NCI-H2107 (cell line): ENCODE results near the gene CNTLN.
"Not testable (repeated sequence)": the region's sequence is repeated elsewhere in the genome, so short reads cannot be mapped to it uniquely, and the experiment has no call there.

Source experiments
- DNase-seq: peaks from one replicate; lab custom pipeline; 2025; lab: John Stamatoyannopoulos, UW

Gene CNTLN

GRCh38 chr9:17191082-17191481, 56.2 kb downstream of the CNTLN start:
- no peak for DNase-seq

- DNase-seq, result no peak
These were observed 69.8 kb downstream of the CNTLN start for GRCh38 chr9:17204611-17205152.

- DNase-seq, result no peak
These were observed 81.2 kb downstream of the CNTLN start for GRCh38 chr9:17216011-17216410.

- DNase-seq, result no peak
These were observed 81.8 kb downstream of the CNTLN start for GRCh38 chr9:17216646-17217045.

GRCh38 chr9:17217272-17217671, 82.4 kb downstream of the CNTLN start:
- DNase-seq, result no peak

- DNase-seq, result no peak
These were observed 84.4 kb downstream of the CNTLN start for GRCh38 chr9:17219261-17219660.

GRCh38 chr9:17222932-17223331, 88.1 kb downstream of the CNTLN start:
- no peak for DNase-seq

GRCh38 chr9:17225407-17225806, 90.6 kb downstream of the CNTLN start:
- DNase-seq, result no peak

- no peak for DNase-seq
These were observed 95.2 kb downstream of the CNTLN start for GRCh38 chr9:17229945-17230560.

- DNase-seq, result no peak
These were observed 95.8 kb downstream of the CNTLN start for GRCh38 chr9:17230646-17231045.

- no peak for DNase-seq
These were observed 101.3 kb downstream of the CNTLN start for GRCh38 chr9:17236147-17236546.

GRCh38 chr9:17246770-17247169, 111.9 kb downstream of the CNTLN start:
- DNase-seq, result no peak

- no peak for DNase-seq
These were observed 116.3 kb downstream of the CNTLN start for GRCh38 chr9:17251100-17251499.

GRCh38 chr9:17268531-17269188, 133.8 kb downstream of the CNTLN start:
- DNase-seq, result not testable (repeated sequence)

GRCh38 chr9:17269799-17270198, 135.0 kb downstream of the CNTLN start:
- no peak for DNase-seq

- no peak for DNase-seq
These were observed 137.7 kb downstream of the CNTLN start for GRCh38 chr9:17272536-17272935.

- DNase-seq, result no peak
These were observed 145.6 kb downstream of the CNTLN start for GRCh38 chr9:17280350-17281012.

GRCh38 chr9:17290673-17291072, 155.8 kb downstream of the CNTLN start:
- DNase-seq, result not testable (repeated sequence)

GRCh38 chr9:17291766-17292165, 156.9 kb downstream of the CNTLN start:
- no peak for DNase-seq

- no peak for DNase-seq
These were observed 158.8 kb downstream of the CNTLN start for GRCh38 chr9:17293685-17294084.

- DNase-seq, result no peak
These were observed 160.2 kb downstream of the CNTLN start for GRCh38 chr9:17294822-17295624.

GRCh38 chr9:17315341-17315740, 180.5 kb downstream of the CNTLN start:
- no peak for DNase-seq
